Upper lobe of left lung (tissue), 6 donors: ENCODE results near the gene FARP1. TPM values are rescaled to one million over a fixed set of nuclear protein-coding genes. Genes with fewer than 3 reads are reported as not detected.

Experiments used
- ATAC-seq, 2 donors: fragments of 200-7000 bp; cut with Tn5 transposase; one replicate each; pipeline ENCODE4 v1.9.1; 2022; ENCODE audit warnings: mild to moderate bottlenecking in 2 of 2, moderate library complexity in 2 of 2; ENCODE audit not compliant: low FRiP score in 2 of 2
- DNase-seq, 2 donors: peaks; one replicate each; pipeline ENCODE4 v3.0.0-alpha.2; 2019 to 2020
- H3K27ac ChIP-seq, 4 donors: fragments of 200-600 bp; sonication (generic); one replicate each; pipeline ENCODE4 v1.5.1; 2016 to 2019
- H3K27me3 ChIP-seq, 4 donors: fragments of 200-600 bp; sonication (generic); one replicate each; pipeline ENCODE4 v1.5.1; 2017 to 2019
- H3K36me3 ChIP-seq, 4 donors: fragments of 200-600 bp; sonication (generic); one replicate each; pipeline ENCODE4 v1.5.1; 2016 to 2019
- H3K4me1 ChIP-seq, 4 donors: fragments of 200-600 bp; sonication (generic); one replicate each; pipeline ENCODE4 v1.5.1; 2018 to 2019
- H3K4me3 ChIP-seq, 4 donors: fragments of 200-600 bp; sonication (generic); one replicate each; pipeline ENCODE4 v1.5.1; 2017 to 2019; ENCODE audit warnings: mild to moderate bottlenecking in 2 of 4, moderate library complexity in 1 of 4
- H3K9me3 ChIP-seq, 4 donors: fragments of 200-600 bp; sonication (generic); one replicate each; pipeline ENCODE4 v1.5.1; 2018 to 2019
- CTCF ChIP-seq, 6 experiments: fragments of 450-650 bp in 4 of 6; fragments of 200-600 bp in 2 of 6; sonication (generic) in 2 of 6; IDR thresholded peaks; one replicate each; pipeline ENCODE4 v1.5.1; 2016 to 2019; ENCODE audit warnings: antibody characterized with exemption in 6 of 6
- EP300 ChIP-seq, 4 donors: sonication (generic); formaldehyde crosslinking; IDR thresholded peaks; one replicate each; pipeline ENCODE4 v1.5.1; 2017; ENCODE audit warnings: antibody characterized with exemption in 4 of 4, control low read depth in 2 of 4
- POLR2A ChIP-seq, 4 donors: fragments of 450-650 bp; IDR thresholded peaks; one replicate each; pipeline ENCODE4 v1.5.1; 2016 to 2017; ENCODE audit warnings: antibody characterized with exemption in 4 of 4, mild to moderate bottlenecking in 2 of 4
- POLR2AphosphoS5 ChIP-seq, 2 donors: sonication (generic); formaldehyde crosslinking; IDR thresholded peaks; one replicate each; pipeline ENCODE4 v1.5.1; 2017; ENCODE audit warnings: antibody characterized with exemption in 2 of 2
- WGBS, 2 donors: methylation state at CpG; one replicate each; pipeline ENCODE4 v1.1.5; 2017 to 2018; 5-methylcytosine and 5-hydroxymethylcytosine counted together
- total RNA-seq, 6 donors: library from RNA; depleted of rRNA in 4 of 6; stranded (reverse); fragments of >200 nt in 4 of 6; gene quantifications; one replicate each; pipeline versions ENCODE4 v1.1.0 to v1.2.1, GENCODE V29; 2016 to 2021
- donor health status: DM: no; HTN: no; CAD: no; lungs with moderate emphysema.
- donor health status: DM: no; HTN: yes; CAD: no; lungs with severe emphysema.

The FARP1 gene
- total RNA-seq, 6 donors from 2014 or later = 65.7 to 111 (median 91.8) TPM

- ATAC-seq (no peak), DNase-seq (no peak)
- no peaks in the 10 kb centered on the region for H3K4me1 ChIP-seq
- no peaks in the 10 kb centered on the region for H3K36me3 ChIP-seq
- no peaks in the 10 kb centered on the region for H3K9me3 ChIP-seq
- no peaks in the 10 kb centered on the region for H3K27me3 ChIP-seq
- 78 to 82% methylated on average over 12 of the region's 12 CpGs for WGBS, 2 donors
- H3K4me3 ChIP-seq = no peak overlapping the region
- TF ChIP-seq POLR2AphosphoS5 (IDR thresholded peaks at IDR 0.05) (no peak), POLR2A (IDR thresholded peaks at IDR 0.05) (no peak), EP300 (IDR thresholded peaks at IDR 0.05) (no peak), CTCF (IDR thresholded peaks at IDR 0.05) (no peak)
- no peak overlapping the region for H3K27ac ChIP-seq
Measured at GRCh38 chr13:98333486-98333885, 190.6 kb downstream of the FARP1 start.

DNA sequence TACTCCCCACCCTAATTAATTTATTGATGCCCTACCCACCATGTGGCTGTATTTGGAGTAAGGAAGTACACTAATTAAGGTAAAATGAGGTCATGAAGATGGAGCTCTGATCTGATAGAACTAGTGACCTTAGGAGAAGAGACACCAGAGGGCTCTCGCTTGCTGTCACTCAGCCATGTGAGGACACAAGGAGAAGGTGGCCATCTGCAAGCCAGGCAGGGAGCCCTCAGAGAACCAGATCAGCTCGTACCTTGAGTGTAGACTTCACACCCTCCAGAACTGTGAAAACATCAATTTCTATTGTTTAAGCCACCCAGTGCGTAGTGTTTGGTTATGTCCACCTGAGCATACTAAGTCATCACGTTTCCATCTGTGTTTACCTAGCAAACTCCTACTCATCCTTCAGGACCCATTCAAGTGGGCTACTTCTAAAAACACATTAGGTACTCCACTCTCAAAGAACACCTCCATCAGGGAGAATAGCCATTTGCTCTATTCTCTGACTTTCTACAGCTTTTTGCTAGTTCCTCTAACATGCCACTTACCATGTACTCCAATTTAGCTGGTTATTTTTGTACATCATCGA is 191.8 kb downstream of the FARP1 start:
- WGBS, 2 donors = 89 to 91% methylated on average over 5 of the region's 5 CpGs
- DNase-seq (no peak), ATAC-seq (no peak)
- no peaks in the 10 kb centered on the region for H3K36me3 ChIP-seq
- H3K27ac ChIP-seq = no peak overlapping the region
- no peak overlapping the region for H3K4me3 ChIP-seq
- TF ChIP-seq EP300 (IDR thresholded peaks at IDR 0.05) = no peak
- TF ChIP-seq POLR2AphosphoS5 (IDR thresholded peaks at IDR 0.05) = no peak
- no peak for TF ChIP-seq CTCF (IDR thresholded peaks at IDR 0.05)
- TF ChIP-seq POLR2A (IDR thresholded peaks at IDR 0.05) = no peak
- H3K9me3 ChIP-seq = no peaks in the 10 kb centered on the region
- no peaks in the 10 kb centered on the region for H3K4me1 ChIP-seq
- no peaks in the 10 kb centered on the region for H3K27me3 ChIP-seq

- no peaks in the 10 kb centered on the region for H3K36me3 ChIP-seq
- no peak for TF ChIP-seq CTCF (IDR thresholded peaks at IDR 0.05)
- no peak for TF ChIP-seq POLR2A (IDR thresholded peaks at IDR 0.05)
- TF ChIP-seq POLR2AphosphoS5 (IDR thresholded peaks at IDR 0.05) = no peak
- no peak for TF ChIP-seq EP300 (IDR thresholded peaks at IDR 0.05)
- H3K27ac ChIP-seq = no peak overlapping the region
- H3K27me3 ChIP-seq = no peaks in the 10 kb centered on the region
- no peak for DNase-seq
- no peaks in the 10 kb centered on the region for H3K9me3 ChIP-seq
- no peak for ATAC-seq
- WGBS, 2 donors = 87 to 97% methylated on average over 4 of the region's 4 CpGs
- H3K4me3 ChIP-seq = no peak overlapping the region
- no peaks in the 10 kb centered on the region for H3K4me1 ChIP-seq
Measured at GRCh38 chr13:98335721-98336120, 192.8 kb downstream of the FARP1 start.

GRCh38 chr13:98338310-98338709 is 195.4 kb downstream of the FARP1 start:
- Histone ChIP-seq H3K4me3 (no peak overlapping the region), H3K4me1 (no peaks in the 10 kb centered on the region), H3K36me3 (no peaks in the 10 kb centered on the region), H3K9me3 (no peaks in the 10 kb centered on the region), H3K27me3 (no peaks in the 10 kb centered on the region), H3K27ac (no peak overlapping the region)
- no peak for TF ChIP-seq POLR2AphosphoS5 (IDR thresholded peaks at IDR 0.05)
- TF ChIP-seq POLR2A (IDR thresholded peaks at IDR 0.05) = no peak
- no peak for TF ChIP-seq CTCF (IDR thresholded peaks at IDR 0.05)
- TF ChIP-seq EP300 (IDR thresholded peaks at IDR 0.05) = no peak
- ATAC-seq (no peak), DNase-seq (no peak)
- 83% methylated on average over 5 of the region's 5 CpGs for WGBS, 2 donors
